ENCODE results near the gene THADA. TPM values are rescaled to one million over a fixed set of nuclear protein-coding genes. Genes with fewer than 3 reads are reported as not detected.

THADA gene
- total RNA-seq, 1 experiment from 2014 or later = 20.1 TPM

DNA sequence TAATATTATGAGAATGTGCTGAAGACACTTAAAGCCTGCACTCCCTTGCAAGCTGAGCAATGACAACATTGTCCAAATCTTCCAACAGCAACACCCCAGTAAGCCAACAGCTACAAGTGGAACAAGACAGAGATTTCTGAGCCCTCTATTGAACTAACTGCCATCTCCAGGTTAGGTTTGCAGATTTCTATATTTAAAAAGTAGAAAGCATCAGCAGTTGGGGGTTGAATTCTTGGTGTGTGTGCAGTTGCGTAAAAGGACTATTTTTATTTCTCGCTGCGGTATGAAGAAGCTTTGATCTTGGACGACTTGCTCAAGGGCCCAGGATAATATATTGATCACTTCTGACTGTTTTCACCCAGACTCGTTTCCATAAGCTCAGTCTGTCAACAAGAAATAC lies 263.2 kb downstream of the THADA start:
- H2BK15ac ChIP-seq (ENCODE audit: low read depth, low read length) = no peak overlapping the region
- H3K9ac ChIP-seq (ENCODE audit: extremely low read depth, insufficient read length, low read length) = no peak overlapping the region
- no peaks in the 10 kb centered on the region for H3K79me2 ChIP-seq (ENCODE audit: insufficient read depth, low read length)
- H3K23ac ChIP-seq (ENCODE audit: insufficient read length, low read depth, low read length) = no peak overlapping the region
- H4K8ac ChIP-seq (replicated peaks; ENCODE audit: insufficient read length, low read depth, low read length) = no peak overlapping the region
- H3K27ac Mint-ChIP-seq = no peak overlapping the region
- H3K18ac ChIP-seq (ENCODE audit: insufficient read length, low read depth, low read length) = no peak overlapping the region
- H3K27me3 ChIP-seq (ENCODE audit: insufficient read depth, low read length) = no peaks in the 10 kb centered on the region
- H2BK5ac ChIP-seq (ENCODE audit: insufficient read length, low read length) = no peak overlapping the region
- H3K9me3 ChIP-seq (ENCODE audit: control insufficient read depth, low read depth, low read length) = no peaks in the 10 kb centered on the region
- H3K36me3 Mint-ChIP-seq (ENCODE audit: insufficient read depth in 1 of 3, low read depth in 3 of 3) = no peaks in the 10 kb centered on the region; a peak in 1 of 7 replicates
- no peak overlapping the region for H4K5ac ChIP-seq (ENCODE audit: insufficient read length, low read depth, low read length)
- H3K79me1 ChIP-seq (ENCODE audit: insufficient read depth, low read depth, low read length, poor library complexity, severe bottlenecking) = no peaks in the 10 kb centered on the region
- no peak overlapping the region for H3K4me2 ChIP-seq (ENCODE audit: insufficient read depth, insufficient read length, low read length)
- no peak overlapping the region for H4K91ac ChIP-seq (ENCODE audit: insufficient read length, low read depth, low read length)
- H2BK20ac ChIP-seq (ENCODE audit: low read depth, low read length, poor library complexity, severe bottlenecking) = no peak overlapping the region
- H4K20me1 ChIP-seq (ENCODE audit: control insufficient read depth, insufficient read depth, insufficient read length) = no peaks in the 10 kb centered on the region
- H3K27ac ChIP-seq (ENCODE audit: insufficient read length, low read depth, low read length) = no peak overlapping the region
- no peaks in the 10 kb centered on the region for H3K23me2 ChIP-seq (ENCODE audit: insufficient read length, low read depth, low read length, poor library complexity, severe bottlenecking)
- H3T11ph ChIP-seq (ENCODE audit: low read length) = no peak overlapping the region
- no peak overlapping the region for H2AK5ac ChIP-seq (ENCODE audit: insufficient read length, low read length)
- H3K4me1 ChIP-seq (ENCODE audit: insufficient read depth, low read length) = no peaks in the 10 kb centered on the region
- no peak for DNase-seq
- WGBS (ENCODE audit: extremely low coverage, insufficient read length, low lambda C conversion rate) = no CpG with 5 or more reads among the region's 5 CpGs
- peaks cover 20 to 25% of the 10 kb centered on the region in 2 experiments for H3K4me1 Mint-ChIP-seq
- H3K9me3 Mint-ChIP-seq = no peaks in the 10 kb centered on the region
- H2AFZ ChIP-seq (ENCODE audit: low read length) = no peak overlapping the region
- H2BK120ac ChIP-seq (ENCODE audit: low read depth, low read length, poor library complexity, severe bottlenecking) = peak overlapping the region; percentile 48
- TF ChIP-seq CTCF (conservative IDR thresholded peaks at IDR 0.05) = no peak
- no peak overlapping the region for H3K4ac ChIP-seq (ENCODE audit: low read depth, low read length)
- H3K56ac ChIP-seq (ENCODE audit: insufficient read length, low read depth, low read length) = no peak overlapping the region
- no peak overlapping the region for H3K14ac ChIP-seq (ENCODE audit: insufficient read depth, low read length)
- H3K4me3 Mint-ChIP-seq = no peak overlapping the region
- H2BK12ac ChIP-seq (ENCODE audit: insufficient read length, low read depth, low read length) = no peak overlapping the region
- no peaks in the 10 kb centered on the region for H3K27me3 Mint-ChIP-seq (ENCODE audit: low read depth)

Measured in H9 (cell line).